IPS-NIHi7 (cell line): ENCODE data around the gene CNIH1.
A peak's percentile ranks its signal among the peaks of the same experiment; 100 is the strongest.

Source experiments
- DNase-seq: peaks from one replicate; pipeline ENCODE4 v3.0.0; 2012; ENCODE audit warnings: mixed read lengths; ENCODE audit errors: extremely low spot score

Gene CNIH1

GRCh38 chr14:54440873-54441868 lies at the start of gene CNIH1:
Gene CNIH1, minus strand, starts transcription at chr14:54441374. Its CDS starts 47 bp downstream, at chr14:54441327.
- DNase-seq = peak; percentile 98

- DNase-seq = no peak
These were observed 49.4 kb upstream of the CNIH1 start for GRCh38 chr14:54490445-54491175.

- no peak for DNase-seq
These were observed 48.7 kb upstream of the CNIH1 start for GRCh38 chr14:54489731-54490444.

GRCh38 chr14:54489318-54489683 lies 48.1 kb upstream of the CNIH1 start:
- no peak for DNase-seq

- peak; percentile 91 for DNase-seq
These were observed 47.6 kb upstream of the CNIH1 start, which contains the start of gene GMFB for GRCh38 chr14:54488646-54489317. Gene GMFB, minus strand, starts transcription at chr14:54488980. Its CDS starts 53 bp downstream, at chr14:54488927.

GRCh38 chr14:54488318-54488645 lies 47.1 kb upstream of the CNIH1 start:
- DNase-seq = peak; percentile 52

- DNase-seq = peak; percentile 39
These were observed 46.6 kb upstream of the CNIH1 start for GRCh38 chr14:54487771-54488170.

GRCh38 chr14:54486685-54487084 lies 45.5 kb upstream of the CNIH1 start:
- no peak for DNase-seq

GRCh38 chr14:54483846-54484245 lies 42.7 kb upstream of the CNIH1 start:
- no peak for DNase-seq

- no peak for DNase-seq
These were observed 42.0 kb upstream of the CNIH1 start for GRCh38 chr14:54483073-54483745.

- no peak for DNase-seq
These were observed 40.5 kb upstream of the CNIH1 start for GRCh38 chr14:54481695-54482094.

- no peak for DNase-seq
These were observed 39.8 kb upstream of the CNIH1 start for GRCh38 chr14:54480830-54481562.

- no peak for DNase-seq
These were observed 37.6 kb upstream of the CNIH1 start for GRCh38 chr14:54478636-54479215.

- no peak for DNase-seq
These were observed 34.7 kb upstream of the CNIH1 start for GRCh38 chr14:54475911-54476310.

- DNase-seq = no peak
These were observed 34.2 kb upstream of the CNIH1 start for GRCh38 chr14:54475187-54475899.

- DNase-seq = no peak
These were observed 33.1 kb upstream of the CNIH1 start for GRCh38 chr14:54474232-54474793.

- DNase-seq = peak; percentile 32
These were observed 31.1 kb upstream of the CNIH1 start for GRCh38 chr14:54472315-54472714.

GRCh38 chr14:54471641-54472040 lies 30.5 kb upstream of the CNIH1 start:
- no peak for DNase-seq

GRCh38 chr14:54470701-54471100 lies 29.5 kb upstream of the CNIH1 start:
- no peak for DNase-seq
